Left colon (tissue), 2 donors: Measurements from ENCODE around the gene CTDSPL2. TPM values are rescaled to one million over a fixed set of nuclear protein-coding genes. Genes with fewer than 3 reads are reported as not detected.
A peak's percentile ranks its signal among the peaks of the same experiment; 100 is the strongest.
"Not testable (repeated sequence)": the region's sequence is repeated elsewhere in the genome, so short reads cannot be mapped to it uniquely, and the experiment has no call there.

Experiments used
- ATAC-seq: fragments of 200-7000 bp; cut with Tn5 transposase; one replicate; pipeline ENCODE4 v1.9.1; 2020; ENCODE audit warnings: mild to moderate bottlenecking, moderate library complexity
- DNase-seq, 2 donors: peaks; one replicate each; pipeline ENCODE4 v3.0.0-alpha.2; 2020
- intact Hi-C, 2 donors: fragments of 100-400 bp; cut with DNase I in 1 of 2; cut with micrococcal nuclease in 1 of 2; formaldehyde crosslinking; loops; one replicate each; pipeline versions ENCODE4 v1.11.2 to v1.14.0; 2022; cut with DNase I, micrococcal nuclease
- long read RNA-seq: library from polyadenylated mRNA; unstranded; transcript quantifications from one replicate; pipeline ENCODE4 v2.0.0, GENCODE V29; 2021
- total RNA-seq, 2 donors: library from RNA; stranded (reverse); fragmentation: NEBNext Ultra II Directional; extraction: Animal tissue kit (Norgen Biotek cat#: 25700); gene quantifications; one replicate each; pipeline ENCODE4 v1.2.1, GENCODE V29; 2021
- donor health status: DM: no; HTN: no; CAD: no.
- donor health status: DM: yes; HTN: yes; CAD: no.

Gene CTDSPL2
- 10 to 100 TPM; 30.1 to 33.7 TPM for total RNA-seq
- long read RNA-seq, full-length matches to known transcripts = 1 of 19 reads
- long read RNA-seq, partial matches to known transcripts = 12 of 19 reads
- long read RNA-seq, other reads (novel, unspliced or antisense) = 6 of 19 reads

DNA sequence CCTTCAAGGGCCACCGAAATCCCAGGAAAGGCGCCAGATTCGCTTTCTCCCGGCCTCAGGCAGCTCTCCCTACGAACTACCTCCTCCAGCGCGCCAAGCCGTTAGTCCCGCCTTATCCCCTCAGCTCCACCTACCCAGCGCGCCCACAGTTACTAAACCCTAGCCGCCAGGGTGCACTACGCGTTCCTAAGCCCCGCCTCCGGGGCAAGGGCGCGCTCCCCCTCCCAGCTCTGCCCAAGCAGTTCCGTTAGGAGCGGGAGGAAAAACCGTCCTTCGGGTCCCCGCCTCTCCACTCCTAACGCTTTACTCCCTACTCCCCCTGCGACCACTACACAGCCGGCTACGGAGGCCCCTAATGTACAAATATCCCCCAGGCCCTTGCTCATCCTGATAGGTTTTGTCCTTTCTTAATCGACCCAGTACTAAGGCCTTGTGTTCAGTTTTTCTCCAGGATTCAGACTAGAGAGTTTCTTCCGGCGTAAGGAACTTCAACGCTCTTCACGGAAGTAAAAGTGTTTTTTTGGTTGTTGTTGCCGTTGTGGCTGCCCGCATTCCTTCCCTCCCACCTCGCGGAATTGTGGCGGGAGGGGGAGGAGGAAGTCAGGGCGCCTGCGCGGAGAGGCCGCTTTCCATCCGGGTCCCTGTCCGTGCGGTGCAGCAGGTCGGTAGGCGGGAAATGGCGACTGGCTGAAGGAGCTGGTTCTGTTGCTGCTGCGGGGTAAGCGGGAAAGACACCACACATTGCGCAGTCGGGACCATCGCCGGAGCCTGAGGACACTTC lies at the start of gene CTDSPL2:
Gene CTDSPL2, plus strand, starts transcription at position 655 of the 781 bp plus-strand sequence. CDS start 31,386 bp downstream, outside the sequence.
- intact Hi-C loops = no loop called here
- ATAC-seq = peak; percentile 92
- DNase-seq = peak; percentile 97 to 98

DNA sequence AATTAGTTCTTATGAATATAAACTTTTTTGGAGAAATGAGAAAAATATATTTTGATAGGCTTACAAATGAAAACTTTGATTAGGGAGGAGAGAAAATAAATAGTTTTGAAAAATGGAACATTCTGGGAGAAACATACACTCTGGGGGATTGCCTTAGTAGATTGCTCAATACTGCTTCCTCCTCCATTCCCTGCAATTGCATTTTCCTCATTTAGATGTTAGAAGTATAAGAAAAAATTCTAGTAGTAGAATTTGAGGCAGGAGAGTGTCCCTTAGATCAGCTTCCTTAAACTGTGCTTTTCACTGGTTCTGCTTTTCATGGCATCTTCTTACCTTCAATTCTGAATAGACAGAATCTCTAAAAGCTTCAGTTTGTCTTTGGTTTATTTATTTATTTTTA lies 46.2 kb upstream of the CTDSPL2 start:
- DNase-seq (no peak), ATAC-seq (no peak)
- intact Hi-C loops = no loop called here

DNA sequence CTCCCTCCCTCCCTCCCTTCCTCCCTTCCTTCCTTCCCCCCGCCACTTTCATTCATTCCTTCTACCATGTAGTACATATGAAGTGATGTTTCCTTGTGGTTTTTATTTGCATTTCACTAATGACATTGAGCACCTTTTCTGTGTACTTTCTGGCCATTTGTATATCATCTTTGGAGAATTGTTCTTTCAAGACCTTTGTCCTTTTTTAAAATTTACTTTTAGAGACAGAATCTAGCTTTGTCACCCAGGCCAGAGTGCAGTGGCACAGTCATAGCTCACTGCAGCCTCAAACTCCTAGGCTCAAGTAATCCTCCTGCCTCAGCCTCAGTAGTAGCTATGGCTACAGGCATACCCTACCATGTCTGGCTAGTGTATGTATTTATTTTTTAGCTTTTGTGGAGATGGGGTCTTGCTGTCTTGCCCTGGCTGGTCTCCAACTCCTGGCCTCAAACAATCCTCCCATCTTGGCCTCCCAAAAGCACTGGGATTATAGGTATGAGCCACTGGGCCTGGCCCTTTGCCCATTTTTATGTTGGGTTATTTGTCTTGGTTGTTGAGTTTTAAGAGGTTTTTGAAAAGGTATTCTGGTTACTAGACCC lies 42.0 kb upstream of the CTDSPL2 start:
- no peak for ATAC-seq

DNA sequence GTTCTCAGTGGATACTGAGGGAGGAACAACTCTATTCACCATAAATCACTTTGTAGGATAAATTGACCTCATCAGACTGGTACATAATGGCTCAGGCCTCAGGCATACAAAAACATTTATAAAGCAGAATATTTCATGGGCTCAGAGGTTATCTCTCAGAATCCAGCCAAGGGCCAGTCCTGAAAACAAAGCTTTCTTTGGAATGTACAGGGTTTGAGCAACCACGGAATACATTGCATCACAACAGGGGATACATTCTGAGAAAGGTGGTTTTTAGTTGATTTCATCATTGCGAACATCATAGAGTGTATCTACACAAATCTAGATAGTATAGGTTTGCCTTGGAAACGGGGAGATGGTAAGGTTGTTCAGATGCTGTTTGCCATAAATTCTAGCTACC lies 33.4 kb upstream of the CTDSPL2 start:
- intact Hi-C loops = no loop called here

More for the DNA sequence above, 42.0 kb upstream of the CTDSPL2 start:
- no peak for DNase-seq
- intact Hi-C loops = no loop called here

DNA sequence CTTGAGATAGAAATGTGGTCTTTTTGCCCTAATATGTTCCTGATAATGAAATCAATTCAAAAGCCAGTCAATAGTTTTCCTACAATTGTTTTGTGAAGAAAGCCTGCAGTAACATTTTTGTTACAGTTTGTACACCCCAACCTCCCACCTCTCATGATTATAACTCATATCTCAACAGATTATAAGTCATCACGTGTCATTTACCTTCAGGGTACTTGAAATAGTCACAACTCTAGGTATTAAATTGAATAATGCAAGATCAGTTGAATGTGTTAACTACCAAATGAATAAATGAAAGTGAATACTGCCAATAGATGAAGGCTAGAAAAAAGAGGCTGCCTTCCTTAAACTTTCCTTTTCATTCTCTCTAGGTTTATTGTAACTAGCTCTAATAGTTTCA lies 32.9 kb upstream of the CTDSPL2 start:
- ATAC-seq = no peak
- intact Hi-C loops = no loop called here
- no peak for DNase-seq

More for the DNA sequence above, 33.4 kb upstream of the CTDSPL2 start:
- ATAC-seq (no peak), DNase-seq (no peak)

DNA sequence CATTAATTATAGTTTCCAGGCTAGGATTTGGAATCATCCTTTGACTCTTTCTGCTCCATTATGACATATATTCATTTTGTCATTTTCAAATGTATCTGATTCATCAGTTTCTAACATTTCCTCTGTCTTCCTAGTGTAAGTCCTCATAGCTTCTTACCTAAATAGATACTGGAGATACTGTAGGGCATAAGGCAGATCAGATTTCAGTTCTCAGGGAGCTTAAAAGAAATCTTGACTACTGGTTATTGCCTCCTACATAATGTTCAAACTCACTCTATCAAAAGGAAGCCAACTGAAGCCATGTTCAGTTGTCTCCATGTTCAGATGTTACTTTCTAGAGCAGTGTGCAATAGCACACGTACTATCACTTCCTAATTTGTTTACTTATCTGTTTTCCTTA lies 29.6 kb upstream of the CTDSPL2 start:
- DNase-seq = no peak
- intact Hi-C loops = no loop called here
- ATAC-seq = no peak

DNA sequence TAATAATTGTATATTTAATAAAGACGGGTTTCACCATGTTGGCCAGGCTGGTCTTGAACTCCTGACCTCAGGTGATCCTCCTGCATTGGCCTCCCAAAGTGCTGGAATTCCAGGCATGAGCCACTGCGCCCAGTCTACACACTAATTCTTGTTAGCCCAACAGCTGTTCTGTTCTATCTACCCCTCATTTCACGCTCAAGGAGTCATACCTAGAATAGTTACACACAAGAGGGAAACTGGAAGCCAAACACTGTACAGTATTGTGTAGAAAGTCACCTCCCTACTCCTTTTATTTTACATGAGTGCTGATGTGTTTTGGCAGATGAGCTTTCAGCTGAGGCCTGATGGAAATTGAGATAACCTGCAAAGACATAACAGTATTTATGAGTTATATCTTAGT lies 13.4 kb upstream of the CTDSPL2 start:
- ATAC-seq (no peak), DNase-seq (no peak)
- intact Hi-C loops = no loop called here

DNA sequence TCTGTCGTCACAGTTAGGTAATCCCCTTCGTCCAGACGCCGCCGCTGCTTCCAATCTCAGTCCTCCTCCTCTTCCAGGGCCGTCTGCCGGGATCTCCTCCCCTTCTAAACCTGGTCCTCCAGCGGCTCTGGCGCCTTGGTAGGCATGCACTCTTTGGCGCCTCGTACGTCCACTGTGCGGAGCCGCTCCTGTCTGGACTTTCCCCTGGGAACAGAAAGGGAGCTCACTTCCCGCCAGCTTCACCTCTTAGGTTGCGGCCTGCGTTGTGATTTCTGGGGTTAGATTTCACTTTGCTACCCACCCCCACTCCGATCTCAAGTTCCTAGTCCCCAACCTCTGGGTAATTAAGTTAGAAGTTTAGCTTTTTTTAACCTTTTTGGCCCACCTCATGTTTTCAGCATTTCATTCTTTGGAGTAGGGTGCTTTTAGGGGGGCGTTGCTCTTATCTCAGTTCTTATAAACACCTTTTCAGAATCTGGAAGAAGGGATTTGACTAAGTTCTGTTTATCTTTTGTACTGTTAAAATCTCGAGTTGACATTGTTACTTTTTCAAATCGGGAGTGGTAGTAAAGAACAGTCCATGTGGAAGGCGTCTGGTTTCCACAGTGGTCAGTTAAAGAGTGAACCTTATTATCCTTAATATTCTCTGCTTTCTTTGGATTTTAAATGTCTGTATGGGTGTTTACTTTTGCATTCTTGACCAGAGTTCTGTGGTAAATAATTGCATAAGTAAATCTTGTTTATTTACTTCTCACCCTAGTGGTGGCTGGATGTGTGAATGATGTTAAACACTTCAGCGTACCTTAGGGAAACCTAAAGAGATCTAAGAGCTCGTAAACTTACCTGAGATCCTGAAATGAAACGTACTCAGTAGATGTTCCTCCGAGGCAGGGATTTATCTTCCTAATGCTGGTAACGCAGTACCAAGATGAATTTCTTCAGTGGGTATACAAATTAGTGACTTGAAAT lies 611 bp downstream of the CTDSPL2 start:
- intact Hi-C loops = no loop called here
- peak; percentile 64 for ATAC-seq
- peak in 1 of 2 donors; percentile 67 for DNase-seq

DNA sequence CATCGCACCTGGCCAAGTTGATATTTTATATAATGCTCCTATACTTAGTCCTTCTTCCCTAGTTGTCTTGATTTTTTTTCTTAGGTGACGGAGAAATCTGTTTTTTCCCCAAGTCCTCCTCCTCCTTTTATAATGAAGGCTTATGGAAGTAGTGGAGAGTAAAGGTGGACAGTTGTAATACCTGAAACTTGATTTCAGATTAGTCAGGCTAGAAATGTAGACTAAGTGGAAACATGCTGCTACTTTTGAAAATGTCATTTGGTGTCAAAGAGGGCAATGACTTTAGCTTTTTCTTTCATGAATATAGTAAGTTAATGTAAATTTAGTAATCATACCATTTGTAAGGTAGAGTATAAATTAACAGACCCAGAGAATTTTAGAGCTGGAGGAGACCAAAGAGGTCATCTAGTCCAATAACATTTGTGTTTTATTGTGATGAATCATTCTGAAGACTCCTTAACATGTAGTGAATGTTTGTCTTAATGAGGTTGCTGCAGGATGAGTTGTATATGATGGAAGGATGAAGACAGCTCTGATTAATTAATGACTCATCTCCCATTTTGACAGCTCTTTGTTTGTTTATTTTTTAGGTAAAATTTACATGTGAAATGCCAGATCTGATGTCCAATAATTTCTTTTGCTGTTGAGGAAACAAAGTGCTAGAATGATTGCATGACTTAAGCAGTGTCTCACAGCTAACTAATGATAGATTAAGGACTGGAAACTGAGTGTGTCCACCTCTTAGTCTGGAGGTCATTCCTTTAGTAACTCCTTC lies 8.7 kb downstream of the CTDSPL2 start:
- intact Hi-C loops = no loop called here
- ATAC-seq (peak; percentile 44), DNase-seq (no peak)

DNA sequence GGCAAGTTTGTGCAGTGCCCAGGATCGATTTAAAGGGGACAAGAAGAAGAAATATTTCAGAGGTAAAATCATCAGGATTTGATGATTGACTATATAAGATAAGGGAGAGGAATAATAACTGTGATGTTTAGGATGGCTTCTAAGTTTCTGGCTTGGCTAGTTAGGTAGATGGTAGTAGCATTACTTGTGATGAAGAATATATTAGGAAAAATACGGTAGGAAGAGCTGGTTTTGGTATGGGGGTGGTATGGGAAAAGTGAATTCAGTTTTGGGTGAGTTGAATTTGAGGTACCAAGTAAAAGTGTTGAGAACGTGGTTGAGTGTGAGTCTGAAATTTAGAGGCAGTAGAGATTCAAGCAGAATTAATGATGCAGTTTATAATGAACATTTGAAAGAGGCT lies 11.0 kb downstream of the CTDSPL2 start:
- no peak for ATAC-seq
- no peak for DNase-seq
- intact Hi-C loops = no loop called here

DNA sequence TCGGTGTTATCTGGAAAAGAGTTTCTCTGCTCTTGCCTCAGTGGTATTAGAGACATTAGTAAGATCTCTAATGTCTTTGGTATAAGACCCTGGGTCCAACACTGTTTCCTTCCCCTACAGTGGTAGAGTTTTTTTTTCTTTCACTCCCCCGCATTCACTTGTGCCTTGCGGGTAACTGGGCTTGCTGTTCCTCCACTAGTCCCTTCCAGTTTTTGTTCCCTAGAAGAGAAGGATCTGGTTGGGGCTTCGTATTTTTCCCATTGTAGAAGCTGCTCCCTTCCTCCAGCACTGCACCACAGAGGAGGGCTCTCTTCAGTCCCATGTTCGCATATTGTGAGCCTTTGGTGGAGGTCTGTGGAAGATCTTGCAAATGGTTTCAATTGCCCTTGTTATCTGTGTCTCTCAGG lies 13.7 kb downstream of the CTDSPL2 start:
- ATAC-seq (no peak), DNase-seq (no peak)
- intact Hi-C loops = no loop called here

DNA sequence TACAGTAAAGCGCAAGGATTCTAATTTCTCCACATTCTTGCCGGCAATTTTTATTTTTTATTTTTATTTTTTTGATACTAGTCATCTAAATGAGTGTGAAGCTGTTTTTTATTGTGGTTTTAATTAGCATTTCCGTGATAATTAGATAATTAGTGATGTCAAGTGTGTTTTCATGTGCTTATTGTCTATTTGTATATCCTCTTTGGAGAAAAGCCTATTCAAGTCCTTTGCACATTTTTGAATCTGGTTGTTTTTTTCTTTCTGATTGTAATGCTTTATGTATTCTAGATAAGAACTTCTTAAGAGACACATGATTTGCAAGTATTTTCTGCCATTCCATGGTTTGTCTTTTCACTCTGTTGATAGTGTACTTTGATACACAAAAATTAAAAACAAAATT lies 16.1 kb downstream of the CTDSPL2 start:
- no peak for ATAC-seq
- no peak for DNase-seq
- intact Hi-C loops = no loop called here

DNA sequence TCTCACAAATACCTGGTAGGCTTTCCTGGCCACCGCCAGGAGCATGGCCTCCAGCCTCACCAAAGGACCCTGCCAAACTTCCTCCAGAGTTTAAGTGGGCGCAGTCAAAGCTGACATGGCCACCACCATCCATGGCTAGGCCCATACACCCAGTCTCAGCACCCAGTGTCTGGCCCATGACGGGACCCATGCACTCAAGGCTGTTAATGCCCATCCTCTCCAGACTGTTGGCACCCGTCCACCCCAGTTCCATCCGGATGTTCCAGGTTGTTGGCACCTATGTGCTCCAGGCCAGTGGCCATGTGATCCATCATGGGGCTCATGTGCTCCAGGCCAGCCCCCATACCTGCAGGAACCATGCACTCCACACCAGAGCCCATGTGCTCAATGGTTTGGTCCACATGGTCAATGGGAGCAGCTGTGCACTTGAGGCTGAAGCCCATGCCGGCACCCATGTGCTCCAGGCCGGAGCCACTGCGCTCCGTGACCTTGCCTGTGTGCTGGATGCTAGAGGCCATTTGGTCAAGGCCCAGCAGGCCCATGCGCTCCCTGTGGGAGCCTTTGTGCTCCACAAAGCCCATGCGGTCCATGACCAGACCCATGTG lies 20.4 kb downstream of the CTDSPL2 start:
- intact Hi-C loops = no loop called here
- no peak for DNase-seq

DNA sequence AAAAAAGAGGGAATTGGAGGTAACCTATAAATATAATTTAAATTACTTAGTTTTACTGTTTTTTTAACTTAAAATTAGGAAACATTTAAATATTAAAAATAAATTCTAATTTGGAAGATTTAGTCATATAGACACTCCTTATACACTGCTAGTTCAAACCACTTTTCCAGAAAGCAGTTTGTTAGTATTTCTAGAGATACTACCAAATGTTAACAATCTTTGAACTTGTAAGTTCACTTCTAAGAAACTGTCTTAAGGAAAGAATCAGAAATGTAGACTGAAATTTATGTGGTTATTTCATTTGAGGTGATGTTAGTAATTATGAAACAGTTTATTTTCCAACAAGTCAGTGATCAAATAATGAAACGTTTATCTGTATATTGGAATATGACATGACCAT lies 22.7 kb downstream of the CTDSPL2 start:
- DNase-seq (no peak), ATAC-seq (no peak)
- intact Hi-C loops = no loop called here

More for the DNA sequence above, 20.4 kb downstream of the CTDSPL2 start:
- ATAC-seq = no peak

DNA sequence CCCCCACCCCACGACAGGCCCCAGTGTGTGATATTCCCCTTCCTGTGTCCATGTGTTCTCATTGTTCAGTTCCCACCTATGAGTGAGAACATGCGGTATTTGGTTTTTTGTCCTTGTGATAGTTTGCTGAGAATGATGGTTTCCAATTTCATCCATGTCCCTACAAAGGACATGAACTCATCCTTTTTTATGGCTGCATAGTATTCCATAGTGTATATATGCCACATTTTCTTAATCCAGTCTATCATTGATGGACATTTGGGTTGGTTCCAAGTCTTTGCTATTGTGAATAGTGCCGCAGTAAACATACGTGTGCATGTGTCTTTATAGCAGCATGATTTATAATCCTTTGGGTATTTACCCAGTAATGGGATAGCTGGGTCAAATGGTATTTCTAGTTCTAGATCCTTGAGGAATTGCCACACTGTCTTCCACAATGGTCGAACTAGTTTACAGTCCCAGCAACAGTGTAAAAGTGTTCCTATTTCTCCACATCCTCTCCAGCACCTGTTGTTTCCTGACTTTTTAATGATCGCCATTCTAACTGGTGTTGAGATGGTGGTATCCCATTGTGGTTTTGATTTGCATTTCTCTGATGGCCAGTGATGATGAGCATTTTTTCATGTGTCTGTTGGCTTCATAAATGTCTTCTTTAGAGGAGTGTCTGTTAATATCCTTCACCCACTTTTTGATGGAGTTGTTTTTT lies 26.3 kb downstream of the CTDSPL2 start:
- intact Hi-C loops, ATAC-seq, DNase-seq: not testable (repeated sequence)

DNA sequence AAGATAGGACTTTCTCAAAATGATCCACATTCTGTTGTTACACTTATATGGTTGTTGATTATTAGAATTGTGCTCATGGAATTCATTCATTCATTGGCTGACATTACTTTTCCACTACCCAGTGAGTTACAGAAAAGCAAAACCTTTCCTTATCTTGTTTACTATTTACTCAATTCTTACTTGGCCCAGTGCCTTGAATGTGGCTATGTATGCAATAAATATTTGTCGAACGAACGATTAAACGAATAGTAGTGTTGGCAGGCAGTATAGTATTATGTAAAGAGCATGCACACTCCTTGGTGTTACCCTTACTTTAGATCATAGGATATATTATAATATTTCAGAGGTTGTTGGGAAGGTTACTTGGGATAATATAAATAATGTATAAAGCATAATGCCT lies 31.0 kb downstream of the CTDSPL2 start:
- DNase-seq = no peak
- intact Hi-C loops = no loop called here
- ATAC-seq = no peak

DNA sequence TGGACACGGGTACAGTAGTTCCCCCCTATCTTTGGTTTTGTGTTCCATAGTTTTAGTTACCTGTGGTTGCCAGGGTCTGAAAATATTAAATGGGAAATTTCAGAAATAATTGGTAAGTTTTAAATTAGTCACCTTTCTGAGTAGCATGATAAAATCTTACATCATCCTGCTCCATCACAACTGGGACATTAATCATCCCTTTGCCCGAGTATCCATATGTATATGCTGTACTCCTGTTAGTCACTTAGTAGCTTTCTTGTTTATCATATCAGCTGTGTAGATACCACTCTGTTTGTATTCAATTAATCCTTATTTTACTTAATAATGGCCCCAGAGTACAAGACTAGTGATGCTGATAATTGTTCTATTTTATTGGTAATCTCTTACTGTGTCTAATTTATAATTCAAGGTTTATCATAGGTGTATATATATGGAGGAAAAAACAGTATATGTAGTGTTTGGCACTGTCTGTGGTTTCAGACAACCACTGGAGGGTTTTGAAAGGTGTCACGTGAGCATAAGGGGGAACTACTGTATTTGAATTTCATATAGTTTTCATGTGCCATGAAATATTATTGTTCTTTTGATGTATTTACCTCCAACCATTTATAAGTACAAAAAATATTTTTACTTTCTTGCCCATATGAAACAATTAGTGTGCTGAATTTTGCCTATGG lies 41.4 kb downstream of the CTDSPL2 start:
- intact Hi-C loops = no loop called here
- no peak for DNase-seq
- ATAC-seq = no peak
